HEK293 (cell line): ENCODE data around the gene CYBA.

Experiments
- KLF16 ChIP-seq: fragments of 450-650 bp; formaldehyde crosslinking; IDR thresholded peaks from 2 replicates; pipeline ENCODE4 v1.5.1; 2017; ENCODE audit warnings: missing biosample characterization, missing genetic modification characterization
- TCF7L2 ChIP-seq: IDR thresholded peaks from 2 replicates; pipeline ENCODE4 v1.6.1; 2011; ENCODE audit warnings: low read depth, mild to moderate bottlenecking, inconsistent platforms, low read length, moderate library complexity, borderline replicate concordance
- ZBTB8A ChIP-seq: fragments of 450-650 bp; formaldehyde crosslinking; IDR thresholded peaks from 2 replicates; pipeline ENCODE4 v1.5.1; 2016; ENCODE audit warnings: missing biosample characterization, missing genetic modification characterization
- ZNF274 ChIP-seq, 2 experiments: fragments of 200-500 bp in 1 of 2; fragments of 450-650 bp in 1 of 2; sonication (Bioruptor generic) in 1 of 2; formaldehyde crosslinking in 1 of 2; IDR thresholded peaks; 2 replicates each; pipeline versions ENCODE4 v1.5.1 to v1.6.1; 2014 to 2016; ENCODE audit warnings: borderline replicate concordance in 1 of 2, inconsistent platforms in 1 of 2, low read length in 1 of 2, missing biosample characterization in 1 of 2, missing genetic modification characterization in 1 of 2
- ZNF514 ChIP-seq: fragments of 450-650 bp; formaldehyde crosslinking; IDR thresholded peaks from 2 replicates; pipeline ENCODE4 v1.5.1; 2016; ENCODE audit warnings: missing biosample characterization, missing genetic modification characterization
- ZNF664 ChIP-seq: fragments of 450-650 bp; formaldehyde crosslinking; IDR thresholded peaks from 2 replicates; pipeline ENCODE4 v1.5.1; 2016; ENCODE audit warnings: missing biosample characterization, missing genetic modification characterization
- ZNF747 ChIP-seq: fragments of 450-650 bp; formaldehyde crosslinking; IDR thresholded peaks from 2 replicates; pipeline ENCODE4 v1.5.1; 2016; ENCODE audit warnings: missing biosample characterization, missing genetic modification characterization
- ZNF830 ChIP-seq: fragments of 450-650 bp; IDR thresholded peaks from 2 replicates; pipeline ENCODE4 v1.5.0; 2018; ENCODE audit warnings: missing biosample characterization, missing genetic modification characterization, low read depth, mild to moderate bottlenecking, moderate library complexity
- TF ChIP-seq, protein P1 (sequence below): fragments of 450-650 bp; formaldehyde crosslinking; IDR thresholded peaks from 2 replicates; pipeline ENCODE4 v1.5.1; 2016; ENCODE audit warnings: missing biosample characterization, missing genetic modification characterization
- TF ChIP-seq, protein P2 (sequence below): fragments of 450-650 bp; formaldehyde crosslinking; IDR thresholded peaks from 2 replicates; pipeline ENCODE4 v1.5.1; 2016; ENCODE audit warnings: missing biosample characterization, missing genetic modification characterization
- TF ChIP-seq, protein P3 (sequence below): fragments of 450-650 bp; formaldehyde crosslinking; IDR thresholded peaks from 2 replicates; pipeline ENCODE4 v1.5.1; 2016; ENCODE audit warnings: missing biosample characterization, missing genetic modification characterization

DNA sequence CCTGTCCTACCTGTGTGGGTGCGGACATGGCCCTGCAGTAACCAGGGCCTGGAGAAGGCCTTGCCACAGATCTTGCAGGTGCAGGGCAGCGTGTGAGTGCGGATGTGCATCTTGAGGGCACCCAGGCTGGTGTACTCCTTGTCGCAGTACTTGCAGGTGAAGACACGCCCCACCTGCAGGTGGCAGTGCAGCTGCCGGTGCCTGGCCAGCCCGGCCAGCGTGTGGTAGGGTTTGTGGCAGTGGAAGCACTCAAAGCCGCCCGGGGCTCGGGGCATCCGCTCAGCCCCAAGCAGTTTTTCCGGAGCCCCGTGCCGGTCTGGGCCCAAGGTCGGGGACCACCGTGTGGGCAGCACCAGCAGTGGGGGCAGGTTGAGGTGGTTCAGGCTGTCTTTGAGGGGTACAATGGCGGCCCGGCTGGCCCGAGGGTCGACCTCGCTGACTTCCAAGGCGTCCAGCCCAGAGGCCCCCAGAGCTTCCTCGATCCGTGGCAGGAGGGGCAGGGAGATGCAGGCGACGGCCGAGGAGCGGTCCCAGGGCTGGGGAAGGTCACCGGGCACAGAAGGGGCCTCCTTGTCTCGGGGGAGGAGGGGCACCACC lies 30.3 kb upstream of the CYBA start:
- TF ChIP-seq TCF7L2 (no peak), KLF16 (tag by site-specific recombination) (no peak), ZNF830 (tag by site-specific recombination) (no peak), ZNF514 (tag by site-specific recombination) (no peak), ZBTB8A (tag by site-specific recombination) (no peak), ZNF274 (IDR thresholded peaks at IDR 0.05; ENCODE audit: low read length) (no peak), ZNF274 (tag by site-specific recombination; IDR thresholded peaks at IDR 0.05; ENCODE audit: borderline replicate concordance) (no peak), ZNF747 (tag by site-specific recombination) (no peak), ZNF664 (tag by site-specific recombination) (no peak)
- TF ChIP-seq, protein P1, sequence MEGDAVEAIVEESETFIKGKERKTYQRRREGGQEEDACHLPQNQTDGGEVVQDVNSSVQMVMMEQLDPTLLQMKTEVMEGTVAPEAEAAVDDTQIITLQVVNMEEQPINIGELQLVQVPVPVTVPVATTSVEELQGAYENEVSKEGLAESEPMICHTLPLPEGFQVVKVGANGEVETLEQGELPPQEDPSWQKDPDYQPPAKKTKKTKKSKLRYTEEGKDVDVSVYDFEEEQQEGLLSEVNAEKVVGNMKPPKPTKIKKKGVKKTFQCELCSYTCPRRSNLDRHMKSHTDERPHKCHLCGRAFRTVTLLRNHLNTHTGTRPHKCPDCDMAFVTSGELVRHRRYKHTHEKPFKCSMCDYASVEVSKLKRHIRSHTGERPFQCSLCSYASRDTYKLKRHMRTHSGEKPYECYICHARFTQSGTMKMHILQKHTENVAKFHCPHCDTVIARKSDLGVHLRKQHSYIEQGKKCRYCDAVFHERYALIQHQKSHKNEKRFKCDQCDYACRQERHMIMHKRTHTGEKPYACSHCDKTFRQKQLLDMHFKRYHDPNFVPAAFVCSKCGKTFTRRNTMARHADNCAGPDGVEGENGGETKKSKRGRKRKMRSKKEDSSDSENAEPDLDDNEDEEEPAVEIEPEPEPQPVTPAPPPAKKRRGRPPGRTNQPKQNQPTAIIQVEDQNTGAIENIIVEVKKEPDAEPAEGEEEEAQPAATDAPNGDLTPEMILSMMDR (tag by site-specific recombination): peak; percentile 84
- TF ChIP-seq, protein P2, sequence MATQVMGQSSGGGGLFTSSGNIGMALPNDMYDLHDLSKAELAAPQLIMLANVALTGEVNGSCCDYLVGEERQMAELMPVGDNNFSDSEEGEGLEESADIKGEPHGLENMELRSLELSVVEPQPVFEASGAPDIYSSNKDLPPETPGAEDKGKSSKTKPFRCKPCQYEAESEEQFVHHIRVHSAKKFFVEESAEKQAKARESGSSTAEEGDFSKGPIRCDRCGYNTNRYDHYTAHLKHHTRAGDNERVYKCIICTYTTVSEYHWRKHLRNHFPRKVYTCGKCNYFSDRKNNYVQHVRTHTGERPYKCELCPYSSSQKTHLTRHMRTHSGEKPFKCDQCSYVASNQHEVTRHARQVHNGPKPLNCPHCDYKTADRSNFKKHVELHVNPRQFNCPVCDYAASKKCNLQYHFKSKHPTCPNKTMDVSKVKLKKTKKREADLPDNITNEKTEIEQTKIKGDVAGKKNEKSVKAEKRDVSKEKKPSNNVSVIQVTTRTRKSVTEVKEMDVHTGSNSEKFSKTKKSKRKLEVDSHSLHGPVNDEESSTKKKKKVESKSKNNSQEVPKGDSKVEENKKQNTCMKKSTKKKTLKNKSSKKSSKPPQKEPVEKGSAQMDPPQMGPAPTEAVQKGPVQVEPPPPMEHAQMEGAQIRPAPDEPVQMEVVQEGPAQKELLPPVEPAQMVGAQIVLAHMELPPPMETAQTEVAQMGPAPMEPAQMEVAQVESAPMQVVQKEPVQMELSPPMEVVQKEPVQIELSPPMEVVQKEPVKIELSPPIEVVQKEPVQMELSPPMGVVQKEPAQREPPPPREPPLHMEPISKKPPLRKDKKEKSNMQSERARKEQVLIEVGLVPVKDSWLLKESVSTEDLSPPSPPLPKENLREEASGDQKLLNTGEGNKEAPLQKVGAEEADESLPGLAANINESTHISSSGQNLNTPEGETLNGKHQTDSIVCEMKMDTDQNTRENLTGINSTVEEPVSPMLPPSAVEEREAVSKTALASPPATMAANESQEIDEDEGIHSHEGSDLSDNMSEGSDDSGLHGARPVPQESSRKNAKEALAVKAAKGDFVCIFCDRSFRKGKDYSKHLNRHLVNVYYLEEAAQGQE (tag by site-specific recombination): no peak
- TF ChIP-seq, protein P3, sequence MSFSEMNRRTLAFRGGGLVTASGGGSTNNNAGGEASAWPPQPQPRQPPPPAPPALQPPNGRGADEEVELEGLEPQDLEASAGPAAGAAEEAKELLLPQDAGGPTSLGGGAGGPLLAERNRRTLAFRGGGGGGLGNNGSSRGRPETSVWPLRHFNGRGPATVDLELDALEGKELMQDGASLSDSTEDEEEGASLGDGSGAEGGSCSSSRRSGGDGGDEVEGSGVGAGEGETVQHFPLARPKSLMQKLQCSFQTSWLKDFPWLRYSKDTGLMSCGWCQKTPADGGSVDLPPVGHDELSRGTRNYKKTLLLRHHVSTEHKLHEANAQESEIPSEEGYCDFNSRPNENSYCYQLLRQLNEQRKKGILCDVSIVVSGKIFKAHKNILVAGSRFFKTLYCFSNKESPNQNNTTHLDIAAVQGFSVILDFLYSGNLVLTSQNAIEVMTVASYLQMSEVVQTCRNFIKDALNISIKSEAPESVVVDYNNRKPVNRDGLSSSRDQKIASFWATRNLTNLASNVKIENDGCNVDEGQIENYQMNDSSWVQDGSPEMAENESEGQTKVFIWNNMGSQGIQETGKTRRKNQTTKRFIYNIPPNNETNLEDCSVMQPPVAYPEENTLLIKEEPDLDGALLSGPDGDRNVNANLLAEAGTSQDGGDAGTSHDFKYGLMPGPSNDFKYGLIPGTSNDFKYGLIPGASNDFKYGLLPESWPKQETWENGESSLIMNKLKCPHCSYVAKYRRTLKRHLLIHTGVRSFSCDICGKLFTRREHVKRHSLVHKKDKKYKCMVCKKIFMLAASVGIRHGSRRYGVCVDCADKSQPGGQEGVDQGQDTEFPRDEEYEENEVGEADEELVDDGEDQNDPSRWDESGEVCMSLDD: no peak
